ENCODE measurements around the gene PAK3.
A peak's percentile ranks its signal among the peaks of the same experiment; 100 is the strongest.

The PAK3 gene

DNA sequence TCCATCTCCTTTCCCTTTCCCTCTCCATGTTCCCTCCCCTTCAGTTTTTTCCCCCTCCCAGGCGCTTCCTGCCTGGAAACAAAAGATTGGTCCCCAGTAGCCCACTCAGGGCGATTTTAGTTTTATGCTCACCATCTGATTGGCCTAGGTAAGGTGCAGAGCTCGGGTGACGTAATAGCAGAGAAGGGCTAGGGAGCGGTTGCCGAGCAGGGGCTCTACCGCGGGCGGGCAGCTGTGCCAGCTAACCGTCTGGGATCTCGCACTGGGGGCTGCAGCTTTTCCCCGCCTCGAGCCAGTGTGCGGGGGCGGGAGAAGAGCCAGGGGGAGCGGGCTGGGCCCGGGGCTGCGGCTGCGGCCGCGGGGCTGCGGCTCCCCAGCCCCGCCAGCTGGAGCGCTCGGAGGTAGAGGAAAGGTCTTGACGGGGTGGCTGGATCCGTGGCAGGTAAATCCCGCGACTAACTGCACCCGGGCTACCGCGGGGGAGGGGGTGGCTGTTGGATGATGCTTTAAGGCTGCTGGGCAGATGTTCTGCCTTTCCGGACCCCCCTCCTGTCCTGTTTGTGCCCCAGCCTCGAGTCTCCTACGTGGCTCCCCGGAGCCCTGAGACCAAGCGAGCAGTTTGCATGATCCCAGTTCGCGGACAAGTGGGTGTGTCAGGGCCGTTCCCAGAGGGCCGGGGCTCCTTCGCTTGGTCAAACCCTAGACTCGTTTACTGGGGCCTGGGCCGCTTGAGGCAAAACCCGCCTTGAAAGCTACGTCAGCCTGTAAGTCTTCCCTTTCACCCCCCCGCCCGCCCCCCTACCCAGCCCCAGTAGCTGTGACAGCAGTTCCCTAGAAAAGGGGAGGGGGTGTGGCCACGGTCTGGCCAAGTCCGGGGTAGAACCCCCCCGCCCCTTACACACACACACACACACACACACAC is at the start of gene PAK3:
Gene PAK3 (plus strand): TSS at position 218 of the 922 bp plus-strand sequence. CDS start 26,913 bp downstream, outside the sequence.
- H3K4me3 ChIP-seq (ENCODE audit: low read length): peak within 1 kb of the TSS; percentile 6; the same call in 1 of the 2 replicates
- TF ChIP-seq ZNF274 (IDR thresholded peaks at IDR 0.05; ENCODE audit: low read depth, low read length): no peak

DNA sequence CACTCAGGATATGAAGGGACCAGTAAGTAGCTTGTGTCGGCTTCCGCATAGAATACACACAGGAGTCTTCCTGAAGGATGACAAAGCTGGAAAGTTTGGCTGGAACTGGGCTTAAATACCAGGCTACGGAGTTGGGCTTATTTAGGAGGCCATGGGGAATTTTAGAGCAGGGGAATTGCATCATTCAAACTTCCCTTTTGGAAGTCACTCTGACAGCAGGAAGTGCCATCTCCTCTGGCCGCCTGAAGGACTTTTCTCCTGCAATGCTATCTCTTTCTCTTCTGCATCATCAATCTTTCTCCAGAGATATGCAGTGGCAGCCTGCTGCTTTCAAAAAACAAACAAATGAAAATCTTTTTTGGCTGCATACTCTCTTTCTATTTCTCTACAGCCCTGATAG is 48.4 kb upstream of the PAK3 start:
- H3K4me3 ChIP-seq (ENCODE audit: low read length): no peak overlapping the region
- TF ChIP-seq ZNF274 (IDR thresholded peaks at IDR 0.05; ENCODE audit: low read depth, low read length): no peak

DNA sequence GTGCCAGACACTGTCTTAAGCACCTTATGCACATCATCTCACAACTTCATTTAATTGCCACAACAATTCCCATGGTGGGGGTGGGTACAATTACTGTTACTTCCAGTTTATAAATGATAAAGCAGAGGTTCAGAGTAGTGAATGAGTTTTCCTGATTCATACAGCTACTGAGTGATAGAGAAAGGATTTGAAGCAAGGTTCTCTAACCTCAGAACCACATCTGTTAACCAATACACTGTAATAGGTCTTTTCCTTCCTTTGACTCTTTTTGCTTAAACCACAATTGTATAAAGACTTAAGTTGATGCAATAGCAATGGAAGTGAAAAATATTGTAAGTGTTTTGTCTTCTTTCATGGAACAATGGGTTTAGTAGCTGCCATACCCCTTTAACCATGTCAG is 43.5 kb upstream of the PAK3 start:
- TF ChIP-seq ZNF274 (IDR thresholded peaks at IDR 0.05; ENCODE audit: low read depth, low read length): no peak
- H3K4me3 ChIP-seq (ENCODE audit: low read length): no peak overlapping the region

DNA sequence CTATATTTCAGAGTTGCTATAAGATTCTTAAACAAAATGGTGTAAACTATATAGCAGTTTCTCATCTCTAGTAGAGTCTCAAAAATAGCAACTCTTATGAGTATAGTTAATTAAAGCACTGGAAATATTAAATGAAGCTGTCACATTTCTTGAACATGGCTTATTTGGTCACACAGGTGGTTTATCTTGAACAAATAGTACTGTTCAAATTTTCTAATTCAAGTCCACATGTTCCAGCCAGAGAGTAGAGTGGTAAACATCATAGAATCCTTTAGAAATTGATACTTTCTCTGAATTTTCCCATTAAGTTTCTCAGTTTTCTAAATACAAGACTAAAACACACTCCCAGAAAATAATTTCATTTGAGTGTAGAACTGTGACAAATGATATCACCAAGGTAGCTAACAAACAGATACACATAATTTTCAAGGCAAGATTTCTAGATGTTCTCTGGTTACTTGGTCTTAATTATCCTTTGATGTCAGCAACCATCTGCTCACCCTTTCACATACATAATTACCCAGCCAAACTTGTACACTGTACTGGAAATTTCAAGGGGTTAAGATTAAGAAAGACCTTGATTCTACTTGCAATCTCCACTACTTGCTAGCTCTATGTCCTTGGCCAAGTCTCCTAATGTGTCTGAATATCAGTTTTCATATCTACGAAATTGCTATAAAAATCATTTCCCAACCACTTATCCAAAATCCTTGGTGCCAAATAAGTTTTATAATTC is 24.3 kb upstream of the PAK3 start:
- no peak overlapping the region for H3K4me3 ChIP-seq (ENCODE audit: low read length)
- TF ChIP-seq ZNF274 (IDR thresholded peaks at IDR 0.05; ENCODE audit: low read depth, low read length): no peak

DNA sequence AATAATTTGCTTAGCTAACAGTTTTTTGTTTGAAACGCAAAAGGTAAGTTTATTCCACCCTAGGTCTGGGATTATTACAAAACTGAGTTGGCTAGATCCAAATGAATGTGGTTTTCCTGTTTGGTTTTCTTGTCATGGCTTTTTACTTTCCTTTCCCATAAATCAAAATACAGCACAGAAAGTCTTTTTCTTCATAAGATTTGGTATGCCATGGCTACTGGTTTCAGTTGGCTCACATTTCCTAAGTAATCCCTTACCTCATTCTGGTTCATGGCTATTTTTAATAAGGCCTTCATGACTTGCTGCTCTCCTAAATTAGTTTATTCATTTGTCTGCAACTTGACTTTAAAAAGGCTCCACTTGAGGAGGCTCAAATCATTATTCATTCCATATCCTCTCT is 12.9 kb upstream of the PAK3 start:
- TF ChIP-seq ZNF274 (IDR thresholded peaks at IDR 0.05; ENCODE audit: low read depth, low read length): no peak

DNA sequence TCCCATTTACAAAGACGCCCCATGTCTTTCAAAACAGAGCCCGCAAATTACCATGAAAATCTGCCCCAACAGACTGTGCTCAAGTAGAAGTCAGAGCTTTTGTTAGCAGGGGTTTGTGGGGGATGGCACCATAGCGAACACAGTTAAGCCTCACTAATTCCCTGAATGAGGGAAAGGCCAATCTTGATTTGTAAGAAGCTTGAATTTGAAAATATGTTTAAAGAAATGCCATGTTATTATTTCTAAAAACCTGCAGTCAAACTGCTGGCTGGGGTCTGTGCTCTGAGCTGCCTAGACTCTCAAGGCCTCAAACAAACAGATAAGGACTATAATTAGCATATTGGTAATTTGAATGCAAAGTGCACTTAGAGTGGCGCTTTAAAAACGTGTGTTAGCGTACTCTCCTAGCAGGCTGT is 9.4 kb upstream of the PAK3 start:
- H3K4me3 ChIP-seq (ENCODE audit: low read length): no peak overlapping the region
- TF ChIP-seq ZNF274 (IDR thresholded peaks at IDR 0.05; ENCODE audit: low read depth, low read length): no peak

More for the DNA sequence above, 12.9 kb upstream of the PAK3 start:
- no peak overlapping the region for H3K4me3 ChIP-seq (ENCODE audit: low read length)

DNA sequence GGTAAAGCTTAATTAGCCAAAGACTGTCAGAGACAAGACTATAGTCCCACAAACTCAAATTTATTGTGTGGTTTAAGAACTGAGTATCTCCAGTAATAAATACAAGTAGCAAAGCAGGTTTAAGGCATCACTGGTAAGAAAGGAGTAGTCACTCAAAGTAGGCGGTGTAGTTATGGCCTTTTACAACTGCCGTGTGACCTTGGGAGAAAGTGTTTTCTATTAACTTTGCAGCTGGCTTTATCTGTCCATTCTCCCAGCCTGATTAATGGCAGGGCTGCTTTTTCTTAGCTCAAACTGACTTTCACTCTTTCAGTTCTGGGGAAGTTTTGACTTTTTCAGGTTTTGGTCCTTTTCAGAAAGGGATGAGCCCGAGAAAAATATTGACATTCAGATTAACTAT is 7.4 kb upstream of the PAK3 start:
- TF ChIP-seq ZNF274 (IDR thresholded peaks at IDR 0.05; ENCODE audit: low read depth, low read length): no peak
- H3K4me3 ChIP-seq (ENCODE audit: low read length): no peak overlapping the region

DNA sequence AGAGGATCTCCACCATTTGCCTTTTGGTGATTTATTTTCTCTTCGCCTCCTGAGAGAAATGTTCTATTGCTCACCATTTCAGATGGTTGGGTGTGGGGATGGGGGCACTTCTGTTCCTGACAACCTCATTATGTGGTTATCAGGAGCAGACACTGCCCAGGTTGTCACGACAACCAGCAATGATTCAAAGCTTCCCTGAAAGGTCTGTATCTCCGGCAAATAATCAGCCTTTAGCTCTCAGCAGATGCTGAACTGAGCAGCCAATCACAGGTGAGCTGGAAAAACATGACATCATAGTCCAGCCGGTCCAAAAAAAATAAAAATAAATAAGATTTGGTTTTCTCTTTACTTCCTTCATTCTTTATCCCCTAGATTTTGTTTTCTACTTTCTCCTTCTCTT is 5.5 kb upstream of the PAK3 start:
- H3K4me3 ChIP-seq (ENCODE audit: low read length): no peak overlapping the region
- TF ChIP-seq ZNF274 (IDR thresholded peaks at IDR 0.05; ENCODE audit: low read depth, low read length): no peak

DNA sequence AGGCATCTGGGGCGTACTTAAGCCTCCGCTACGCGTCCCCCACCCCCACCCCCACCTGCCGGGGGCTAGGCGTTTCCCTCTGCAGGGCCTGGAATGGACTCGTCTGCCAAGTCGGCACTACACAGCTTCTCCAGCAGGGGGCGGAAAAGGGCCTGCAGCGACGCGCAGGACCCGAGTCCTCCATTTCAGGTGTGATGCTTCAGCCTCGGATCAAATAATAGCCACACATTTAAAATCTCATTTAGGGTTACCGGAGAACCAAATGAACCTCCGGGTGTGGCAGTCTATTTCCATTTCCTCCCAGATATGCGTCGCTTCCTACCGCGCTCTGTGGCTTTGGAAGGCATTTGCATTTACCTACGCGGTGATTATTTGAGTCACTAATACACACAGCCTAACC is 2.9 kb downstream of the PAK3 start:
- TF ChIP-seq ZNF274 (IDR thresholded peaks at IDR 0.05; ENCODE audit: low read depth, low read length): no peak
- H3K4me3 ChIP-seq (ENCODE audit: low read length): no peak overlapping the region

DNA sequence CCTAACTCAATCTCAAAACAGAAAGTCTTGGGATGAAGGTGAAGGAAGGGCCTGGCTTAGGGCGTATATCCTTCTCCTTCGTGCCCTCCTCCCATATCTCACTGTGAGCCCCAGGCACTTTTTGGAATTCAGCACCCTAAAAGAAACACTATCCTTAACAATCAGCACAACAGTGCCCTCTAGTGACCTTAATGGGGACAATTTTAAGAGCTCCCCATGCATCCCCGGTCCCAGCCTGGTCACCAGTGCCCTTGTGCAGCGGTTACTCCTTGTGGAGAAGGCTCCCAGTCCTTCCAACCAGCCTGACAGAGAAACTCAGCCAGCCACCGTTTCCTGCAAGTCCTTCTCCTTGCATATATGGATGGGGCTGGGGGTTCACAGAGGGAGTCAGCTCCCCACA is 4.2 kb downstream of the PAK3 start:
- no peak overlapping the region for H3K4me3 ChIP-seq (ENCODE audit: low read length)
- no peak for TF ChIP-seq ZNF274 (IDR thresholded peaks at IDR 0.05; ENCODE audit: low read depth, low read length)

DNA sequence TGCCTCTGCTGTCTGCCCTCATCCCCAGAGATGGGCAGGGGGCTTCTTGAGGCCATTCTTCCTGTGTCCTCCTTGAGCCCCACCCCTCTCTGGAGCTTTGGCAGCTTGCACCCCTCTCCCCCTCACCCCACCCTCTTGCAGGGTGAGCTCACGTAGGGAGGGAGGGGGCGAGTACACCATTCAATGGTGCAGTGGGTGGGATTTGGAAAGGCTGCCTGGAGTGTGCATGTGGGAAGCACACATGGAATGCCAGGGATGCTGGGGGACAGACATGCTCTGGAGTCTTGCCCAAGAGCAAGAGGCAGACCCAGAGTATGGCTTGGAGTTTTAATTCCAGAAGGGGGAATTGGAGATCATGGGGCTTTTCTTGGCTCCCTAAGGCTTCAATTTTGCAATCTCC is 5.6 kb downstream of the PAK3 start:
- no peak for TF ChIP-seq ZNF274 (IDR thresholded peaks at IDR 0.05; ENCODE audit: low read depth, low read length)

DNA sequence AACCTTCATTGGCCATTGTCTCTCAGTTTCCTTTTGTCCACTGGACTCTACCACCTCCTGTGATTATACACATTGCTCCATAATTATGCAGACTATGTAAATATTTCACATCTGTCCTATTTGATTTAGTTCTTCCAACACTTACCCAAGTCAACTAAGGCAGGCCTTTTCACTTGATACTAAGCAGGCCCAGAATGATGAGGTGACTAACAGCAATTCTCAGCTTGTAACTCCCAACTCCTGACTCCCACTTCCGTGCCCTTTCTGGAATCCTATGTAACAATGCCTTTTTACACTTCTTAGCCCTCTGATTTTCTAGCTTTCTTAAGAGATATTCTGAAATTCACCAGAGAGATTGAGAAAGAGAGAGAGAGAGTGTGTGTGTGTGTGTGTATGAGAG is 6.6 kb downstream of the PAK3 start:
- TF ChIP-seq ZNF274 (IDR thresholded peaks at IDR 0.05; ENCODE audit: low read depth, low read length): no peak
- H3K4me3 ChIP-seq (ENCODE audit: low read length): no peak overlapping the region

More for the DNA sequence above, 5.6 kb downstream of the PAK3 start:
- no peak overlapping the region for H3K4me3 ChIP-seq (ENCODE audit: low read length)

DNA sequence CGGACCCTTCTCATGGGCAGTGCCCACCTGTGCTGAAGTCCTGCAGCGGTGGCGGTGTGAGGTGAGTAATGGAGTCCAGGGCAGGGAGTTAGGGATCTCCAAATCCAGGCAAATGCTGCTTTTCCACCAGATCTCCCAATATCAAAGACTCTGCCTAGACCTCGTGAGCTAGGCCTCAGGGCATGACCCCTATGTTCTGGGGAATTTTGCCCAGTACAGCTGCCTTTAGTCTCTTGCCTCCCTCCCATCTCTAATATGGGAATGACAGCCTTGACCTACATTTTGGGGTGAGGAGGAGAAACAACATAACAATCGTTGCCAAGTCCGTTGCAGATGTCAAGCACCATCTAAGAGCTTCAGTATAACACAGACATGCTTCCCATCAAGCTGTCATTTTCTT is 7.3 kb downstream of the PAK3 start:
- H3K4me3 ChIP-seq (ENCODE audit: low read length): no peak overlapping the region
- no peak for TF ChIP-seq ZNF274 (IDR thresholded peaks at IDR 0.05; ENCODE audit: low read depth, low read length)

DNA sequence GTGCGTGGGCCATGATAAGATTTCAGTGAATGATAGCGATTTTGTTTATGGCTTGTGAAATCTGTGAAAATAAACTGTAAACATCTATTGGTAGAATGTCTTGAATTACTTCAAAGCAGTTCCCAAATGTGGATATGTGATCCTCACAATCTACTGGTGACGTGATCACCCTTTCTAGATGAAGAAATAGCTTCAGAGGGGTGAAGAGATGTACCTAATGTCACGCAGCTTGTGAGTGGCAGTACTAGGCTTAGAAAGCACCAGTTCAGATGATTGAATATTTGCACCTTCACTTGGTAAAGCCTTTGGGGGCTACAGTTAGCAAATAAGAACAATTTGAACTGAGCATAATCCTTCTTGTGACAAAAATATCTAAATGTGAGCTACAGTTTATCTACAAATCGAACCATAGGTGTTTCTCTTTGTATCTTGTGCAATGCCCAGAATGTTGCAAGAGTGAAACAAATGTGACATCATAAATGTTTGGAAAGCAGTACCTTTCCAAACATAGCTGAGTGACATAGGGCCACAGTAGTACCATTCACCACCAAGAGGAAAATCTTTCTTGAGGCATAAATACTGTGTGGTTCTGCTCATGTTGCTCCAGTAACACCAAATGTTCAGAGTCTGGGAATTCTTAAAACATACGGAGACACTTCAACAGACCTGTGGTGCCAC is 14.2 kb downstream of the PAK3 start:
- no peak overlapping the region for H3K4me3 ChIP-seq (ENCODE audit: low read length)
- no peak for TF ChIP-seq ZNF274 (IDR thresholded peaks at IDR 0.05; ENCODE audit: low read depth, low read length)

Data from GM08714 (cell line).